ENCODE measurements around the gene TMED4.

Gene TMED4

DNA sequence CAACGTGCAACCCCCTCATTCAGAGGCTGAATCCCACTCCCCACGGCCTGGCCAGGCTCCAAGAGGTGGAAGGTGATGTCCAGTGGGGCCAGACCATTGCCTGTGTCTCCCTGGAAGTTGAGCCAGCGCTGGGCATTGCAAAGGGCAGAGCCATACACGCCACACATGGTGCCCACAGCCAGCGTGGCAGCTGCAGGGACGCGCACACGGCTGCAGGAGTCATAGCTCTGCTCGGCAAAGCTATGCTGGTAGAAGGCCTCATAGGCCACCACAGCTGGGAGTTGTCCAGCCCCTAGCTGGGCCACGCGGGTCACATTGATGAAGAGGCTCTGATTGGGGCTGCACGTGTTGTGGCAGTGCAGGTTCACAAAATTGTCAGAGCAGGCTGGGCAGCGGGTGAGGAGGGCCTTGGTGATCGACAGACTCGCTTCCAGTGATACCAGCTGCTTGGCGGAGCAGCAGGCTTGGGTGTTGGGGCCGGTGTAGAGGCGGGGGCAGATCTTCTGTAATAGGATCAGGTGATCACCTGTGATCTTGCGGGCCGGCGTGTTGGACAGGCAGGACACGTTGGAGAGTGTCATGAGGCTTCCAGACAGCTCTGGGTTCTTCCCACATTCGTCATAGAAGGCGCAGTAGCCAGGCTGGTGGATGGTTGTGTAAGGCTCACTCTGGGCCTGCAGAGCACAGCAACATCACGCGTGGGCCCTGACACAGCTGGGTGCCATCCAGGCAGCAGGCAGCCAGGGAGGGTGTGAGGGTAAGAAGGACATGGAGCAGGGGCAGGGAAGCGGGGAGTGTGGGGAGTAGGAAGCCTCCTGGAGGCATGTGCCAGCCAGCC lies 42.1 kb downstream of the TMED4 start:
- no peak for DNase-seq

- DNase-seq, result no peak
Observed at GRCh38 chr7:44538798-44539668, 43.0 kb downstream of the TMED4 start.

DNA sequence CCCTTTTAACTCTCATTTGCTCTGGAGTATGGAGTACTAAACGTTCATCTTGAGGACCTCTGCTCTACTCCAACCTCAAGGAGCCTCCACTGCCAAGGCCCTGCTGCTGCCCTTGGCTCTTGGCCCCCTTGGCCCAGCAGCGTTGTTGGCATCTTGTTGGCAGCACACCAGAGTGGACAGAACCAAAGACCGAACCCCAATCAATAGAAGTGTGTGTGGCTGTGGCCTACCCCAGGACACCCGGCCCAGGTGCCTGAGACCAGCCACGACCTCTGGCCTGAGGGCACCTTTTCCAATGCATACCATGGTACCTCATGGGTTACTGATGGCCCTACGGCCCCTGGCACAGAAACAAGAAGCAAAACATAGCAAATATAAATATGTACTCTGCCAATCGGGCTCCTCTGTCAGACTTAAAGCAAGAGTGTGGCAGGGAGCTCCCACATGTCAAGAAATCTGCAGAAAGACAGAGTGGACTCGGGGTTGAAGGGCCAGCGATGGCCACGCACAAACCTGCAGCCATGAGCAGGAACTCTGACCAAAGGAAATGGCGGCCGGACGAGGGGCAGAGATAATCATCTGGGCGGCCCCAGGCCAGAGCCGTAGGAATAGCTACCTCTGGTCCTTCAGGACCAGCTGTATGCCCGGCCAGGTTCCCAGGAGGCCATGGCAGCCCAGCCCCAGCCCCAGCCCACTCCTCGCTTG lies 43.8 kb downstream of the TMED4 start:
- DNase-seq, result no peak

DNA sequence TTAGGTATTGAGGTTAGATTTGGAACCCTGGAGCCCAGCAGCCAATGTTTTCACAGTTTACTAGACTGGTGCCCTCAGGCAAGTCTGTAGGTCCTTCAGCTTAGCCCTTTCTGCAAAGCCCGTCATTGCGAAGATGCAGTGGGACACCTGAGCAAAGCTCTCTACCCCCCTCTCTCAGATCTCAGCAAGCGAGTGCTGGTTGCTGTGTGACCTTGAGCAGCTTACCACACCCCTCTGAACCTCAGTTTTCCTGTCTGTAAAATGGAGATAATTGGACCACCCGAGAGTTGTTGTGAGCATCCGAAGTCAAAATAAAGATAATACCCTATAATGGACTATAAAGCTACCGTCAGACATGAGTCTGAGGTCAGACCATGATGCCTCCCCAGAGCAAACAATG lies 44.6 kb downstream of the TMED4 start:
- DNase-seq, result no peak

- DNase-seq, result no peak
Observed at GRCh38 chr7:44536090-44536489, 45.9 kb downstream of the TMED4 start.

DNA sequence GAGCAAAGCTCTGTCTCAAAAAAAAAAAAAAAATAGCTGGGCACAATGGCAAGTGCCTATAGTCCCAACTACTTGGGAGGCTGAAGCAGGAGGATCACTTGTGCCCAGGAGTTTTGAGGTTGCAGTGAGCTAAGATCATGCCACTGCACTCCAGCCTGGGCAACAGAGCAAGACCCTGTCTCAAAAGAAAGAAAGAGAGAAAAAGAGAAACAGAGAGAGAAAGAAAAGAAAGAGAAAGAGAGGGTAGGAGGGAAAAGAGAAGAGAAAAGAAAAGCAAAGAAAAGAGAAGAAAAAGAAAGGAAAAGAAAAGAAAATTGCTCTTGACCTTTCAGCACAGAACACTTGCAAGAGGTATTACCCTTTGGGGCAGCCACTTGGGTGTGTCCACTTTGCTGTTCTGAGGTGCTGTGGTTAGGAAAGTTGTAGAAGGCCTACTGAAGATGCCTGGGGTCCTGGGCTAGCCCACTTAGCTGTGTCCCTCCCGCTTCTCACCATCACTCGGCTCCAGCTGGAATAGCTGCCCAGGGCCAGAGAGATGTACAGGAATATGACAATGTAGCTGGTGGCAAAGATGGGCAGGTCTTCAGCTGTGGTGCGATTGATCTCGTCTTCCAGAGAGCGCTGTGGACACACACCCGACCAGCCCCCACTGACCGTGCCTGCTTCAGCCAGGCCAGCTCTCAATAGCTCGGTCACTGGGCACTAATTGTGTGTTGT lies 46.5 kb downstream of the TMED4 start:
- DNase-seq, result no peak

DNA sequence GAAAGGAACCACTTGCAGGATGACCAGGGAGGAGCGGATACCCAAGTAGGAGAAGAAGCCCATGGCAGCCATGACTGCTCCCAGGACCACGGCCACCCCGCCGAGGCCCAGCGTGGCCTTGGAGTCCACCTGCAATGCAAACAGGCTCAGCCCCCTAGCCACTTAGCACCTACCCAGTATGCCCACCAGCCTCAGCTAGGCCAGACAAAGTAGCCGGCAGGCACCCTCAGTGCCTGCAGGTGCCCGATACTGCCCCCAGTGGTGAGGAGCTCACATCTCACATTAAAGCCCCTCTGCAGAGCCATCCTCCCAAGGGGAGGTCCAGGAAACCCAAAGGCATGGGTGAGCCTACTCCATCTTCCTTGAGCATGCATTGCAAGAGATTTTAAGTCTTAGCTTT lies 47.5 kb downstream of the TMED4 start:
- peak; percentile 9 to 37 for DNase-seq

GRCh38 chr7:44534087-44534486 lies 47.9 kb downstream of the TMED4 start:
- no peak for DNase-seq

DNA sequence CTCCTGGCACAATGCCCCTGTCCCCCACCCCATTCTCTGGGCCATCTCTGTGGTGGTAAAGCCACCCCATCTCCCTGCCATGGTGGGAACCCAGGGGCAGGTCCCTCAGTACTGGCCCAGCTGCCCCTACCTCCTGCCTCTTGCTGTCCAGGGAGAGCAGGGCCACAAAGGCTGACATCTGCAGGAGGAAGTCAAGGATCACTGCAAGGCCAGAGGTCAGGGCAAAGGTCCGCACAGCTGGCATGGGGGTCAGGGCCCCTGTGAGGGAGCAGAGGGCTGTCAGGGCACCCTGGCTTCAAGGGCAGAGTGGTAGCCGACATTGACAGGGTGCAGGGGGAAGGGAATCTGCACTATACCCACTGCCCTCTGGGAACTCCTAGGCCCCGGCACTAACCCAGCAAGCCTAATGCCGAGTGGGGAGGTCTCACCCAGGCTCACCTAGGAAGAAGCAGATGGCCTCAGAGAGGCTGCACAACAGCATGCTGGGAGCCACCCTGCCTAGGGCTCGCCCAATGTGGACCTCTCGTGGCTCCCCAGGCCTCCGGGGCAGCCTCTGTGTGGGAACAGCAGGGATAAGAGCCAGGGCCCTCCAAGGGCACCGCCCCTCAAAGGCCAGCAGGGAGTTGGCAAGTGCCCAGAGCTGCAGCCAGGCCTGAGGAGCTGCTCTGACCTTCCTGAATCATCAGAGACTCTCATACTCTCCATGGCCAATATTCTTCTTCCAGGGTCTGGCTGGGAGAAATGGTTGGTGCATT lies 48.6 kb downstream of the TMED4 start:
- DNase-seq, result no peak

DNA sequence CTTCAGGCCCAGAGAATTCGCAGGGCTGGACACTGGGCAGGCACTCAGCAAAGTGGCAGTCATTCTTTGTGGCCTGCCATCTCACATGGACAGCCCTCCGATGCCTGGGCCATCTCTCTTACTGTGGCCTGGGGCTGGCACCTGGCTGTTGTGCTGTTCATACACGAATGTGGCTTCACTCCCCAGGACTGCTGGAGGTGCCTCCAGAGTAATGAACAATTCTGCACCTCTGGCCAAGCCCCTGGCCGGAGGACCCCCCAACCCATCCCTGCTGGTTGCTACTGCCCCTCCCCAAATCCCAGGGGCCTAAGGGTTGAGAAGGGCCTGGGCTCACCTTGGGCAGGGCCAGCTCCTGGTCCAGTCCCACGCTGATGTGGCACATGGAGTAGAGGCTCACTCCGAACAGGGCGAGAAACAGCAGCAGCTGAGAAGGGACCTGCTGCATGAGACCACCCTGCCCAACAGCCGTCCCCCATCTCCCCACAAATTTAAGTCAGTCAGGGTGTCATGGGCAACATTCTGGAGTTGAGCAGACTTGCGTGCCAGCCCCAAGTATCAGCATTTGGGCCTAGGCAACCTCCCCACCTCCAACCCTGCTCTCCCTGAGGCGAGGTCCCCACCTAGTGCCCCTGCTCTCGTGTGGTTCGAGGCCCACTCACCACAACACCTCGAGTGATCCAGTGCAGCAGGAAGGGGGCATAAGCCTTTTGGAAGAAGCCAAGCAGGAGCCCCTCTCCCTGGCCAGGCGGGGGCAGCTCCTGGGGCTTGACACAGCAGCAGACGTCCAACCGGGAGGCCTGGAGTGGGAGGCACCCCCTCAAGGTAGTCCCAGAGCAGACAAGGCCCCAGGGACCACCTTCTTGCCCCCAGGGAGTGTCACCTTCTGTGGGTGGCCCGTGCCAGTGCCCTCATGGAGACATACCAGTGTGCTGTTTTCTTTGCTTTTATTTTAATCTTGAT lies 50.3 kb downstream of the TMED4 start:
- no peak for DNase-seq

DNA sequence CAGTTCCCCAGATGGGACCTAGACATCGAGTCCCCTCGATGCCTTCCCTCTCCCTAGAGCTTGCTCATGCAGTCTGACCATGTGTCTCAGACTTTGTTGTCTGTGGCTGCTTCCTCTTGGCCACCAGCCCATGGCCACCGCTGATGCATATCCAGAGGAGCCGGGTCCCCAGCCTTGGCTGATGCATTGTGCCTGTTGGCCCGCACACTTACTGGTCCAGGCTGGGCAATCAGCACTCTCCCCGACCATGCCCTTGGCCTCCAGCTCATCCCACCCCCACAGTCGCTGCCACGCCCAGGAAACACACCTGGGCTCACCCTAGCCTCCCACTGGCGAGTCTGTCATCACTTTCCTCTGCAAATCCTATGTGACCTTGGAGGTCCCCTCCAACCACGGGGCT lies 51.0 kb downstream of the TMED4 start:
- no peak for DNase-seq

Measured in NCI-H524 (cell line).